CD4-positive, alpha-beta T cell treated with Interleukin-12 subunit alpha and Interleukin-12 subunit beta, for 1 hour (primary cell): ENCODE measurements around the gene PNLDC1.
A peak's percentile ranks its signal among the peaks of the same experiment; 100 is the strongest.
"Not testable (repeated sequence)": the region's sequence is repeated elsewhere in the genome, so short reads cannot be mapped to it uniquely, and the experiment has no call there.

Experiments
- DNase-seq: peaks from one replicate; pipeline ENCODE4 v3.0.0-alpha.2; 2020

Gene PNLDC1

DNA sequence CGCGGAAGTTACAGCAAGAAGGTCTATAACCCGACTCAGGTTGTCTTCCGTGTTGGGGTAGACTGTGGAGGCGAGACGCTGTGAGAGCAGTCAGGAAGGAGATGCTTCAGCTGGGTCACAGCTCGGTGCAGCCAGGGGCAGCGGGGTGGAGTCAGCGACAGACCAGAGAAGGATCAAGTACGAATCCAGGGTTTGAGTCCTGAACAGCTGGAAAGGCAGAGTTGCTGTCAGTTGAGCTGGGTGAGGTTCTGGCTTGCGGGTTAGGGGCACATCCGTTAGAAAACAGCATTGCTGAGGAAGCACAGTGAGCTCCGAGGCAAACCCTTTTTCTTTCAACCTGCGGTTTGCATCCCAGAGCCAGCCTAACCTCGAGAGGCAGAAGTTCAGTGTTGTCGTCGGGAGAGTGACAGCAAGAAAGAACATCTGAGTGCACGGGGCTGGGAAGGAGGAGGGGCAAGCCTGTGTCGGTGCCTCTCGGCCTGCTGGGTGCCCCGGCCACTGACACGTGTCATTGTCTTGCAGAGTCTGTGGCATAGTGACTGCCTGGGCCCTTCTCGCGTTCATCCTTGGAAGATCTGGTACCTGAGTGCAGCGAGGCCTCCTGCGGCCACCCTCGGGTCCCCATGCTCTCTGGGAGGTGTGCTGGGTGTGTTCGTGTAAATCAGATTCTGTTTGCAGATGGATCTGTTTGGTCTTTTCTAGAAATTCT lies 20.0 kb downstream of the PNLDC1 start:
- peak; percentile 42 for DNase-seq

DNA sequence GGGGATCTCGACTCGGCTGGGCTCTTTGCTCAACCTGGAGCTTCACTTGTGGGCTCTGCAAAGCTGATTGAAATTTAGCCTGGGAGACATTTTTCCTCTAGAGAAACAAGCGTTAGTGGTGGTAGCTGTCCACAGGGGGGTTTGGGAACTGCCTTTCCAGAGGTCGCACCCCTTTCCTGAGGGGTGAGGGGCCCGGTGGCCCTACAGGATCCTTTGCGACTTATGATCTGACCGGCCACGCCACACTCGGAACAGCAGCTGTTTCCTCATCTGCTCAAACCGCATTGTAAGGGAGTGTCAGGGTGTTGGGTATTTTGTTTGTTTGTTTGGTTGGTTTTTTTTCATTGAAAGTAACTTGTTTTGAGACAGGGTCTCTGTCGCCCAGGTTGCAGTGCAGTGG lies 21.0 kb downstream of the PNLDC1 start:
- DNase-seq: no peak

DNA sequence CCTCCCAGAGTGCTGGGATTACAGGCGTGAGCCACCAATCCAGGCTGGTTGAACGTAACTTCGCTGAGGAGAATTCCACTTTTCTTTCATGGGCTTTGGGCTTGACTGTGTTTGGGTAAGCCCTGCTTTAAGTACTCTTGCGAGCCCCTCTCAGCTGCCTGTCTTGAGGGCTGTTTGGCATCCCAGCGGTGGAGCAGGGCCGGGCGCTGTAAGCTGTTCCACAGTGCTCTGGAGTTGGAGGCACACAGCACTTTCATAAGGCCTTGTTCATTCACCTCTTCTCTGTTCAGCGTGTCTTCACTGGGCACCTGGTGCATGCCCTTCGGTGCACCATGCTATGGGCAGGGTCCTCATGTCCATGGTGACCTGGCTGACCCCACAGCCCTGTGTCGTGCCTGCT lies 21.6 kb downstream of the PNLDC1 start:
- DNase-seq: no peak

DNA sequence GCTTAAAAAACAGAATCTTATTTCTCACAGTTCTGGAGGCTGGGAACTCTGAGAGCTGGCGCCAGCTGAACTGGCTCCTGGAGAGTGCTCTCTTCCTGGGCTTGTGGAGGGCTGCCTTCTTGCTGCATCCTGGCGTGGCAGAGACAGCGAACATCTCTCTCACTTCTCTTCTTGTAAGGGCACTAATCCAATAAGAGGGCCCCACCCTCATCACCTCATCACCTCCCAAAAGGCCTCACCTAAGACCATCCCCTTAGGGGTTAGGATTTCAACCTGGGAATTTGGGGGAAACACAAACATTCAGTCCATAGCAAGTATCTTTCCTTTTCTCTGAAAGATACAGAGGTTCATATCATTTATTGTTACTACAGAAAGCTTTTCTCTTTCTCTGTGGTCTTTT lies 23.9 kb downstream of the PNLDC1 start:
- no peak for DNase-seq

DNA sequence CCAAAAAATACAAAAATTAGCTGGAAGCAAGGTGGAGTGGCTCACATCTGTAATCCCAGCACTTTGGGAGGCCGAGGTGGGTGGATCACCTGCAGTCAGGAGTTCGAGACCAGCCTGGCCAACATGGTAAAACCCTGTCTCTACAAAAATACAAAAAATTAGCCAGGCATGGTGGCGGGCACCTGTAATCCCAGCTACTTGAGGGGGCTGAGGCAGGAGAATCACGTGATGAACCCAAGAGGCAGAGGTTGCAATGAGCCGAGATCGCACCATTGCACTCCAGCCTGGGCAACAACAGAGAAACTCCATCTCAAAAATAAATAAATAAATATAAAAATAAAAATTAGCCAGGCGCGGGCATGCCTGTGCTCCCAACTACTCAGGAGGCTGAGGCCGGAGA lies 24.6 kb downstream of the PNLDC1 start:
- DNase-seq: not testable (repeated sequence)

DNA sequence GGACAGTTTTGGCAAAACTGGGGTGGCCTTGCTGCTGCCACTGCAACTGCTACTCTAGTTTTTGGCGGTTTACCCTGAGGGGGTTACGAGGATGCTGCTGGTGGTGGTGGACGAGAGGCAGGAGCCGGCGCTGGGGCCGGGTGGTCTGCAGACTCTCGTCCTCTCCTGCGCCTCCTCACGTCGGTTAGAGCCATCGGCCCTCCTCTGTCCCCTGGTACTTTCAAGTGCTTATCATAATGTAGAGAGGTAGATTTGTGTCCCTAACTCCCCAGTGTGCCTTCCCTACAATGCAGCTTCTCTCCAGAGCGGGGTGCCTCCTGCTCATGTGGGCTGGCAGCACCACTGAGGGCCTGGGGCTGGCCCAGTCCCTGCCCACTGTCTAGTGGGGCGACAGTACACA lies 25.9 kb downstream of the PNLDC1 start:
- DNase-seq: no peak

DNA sequence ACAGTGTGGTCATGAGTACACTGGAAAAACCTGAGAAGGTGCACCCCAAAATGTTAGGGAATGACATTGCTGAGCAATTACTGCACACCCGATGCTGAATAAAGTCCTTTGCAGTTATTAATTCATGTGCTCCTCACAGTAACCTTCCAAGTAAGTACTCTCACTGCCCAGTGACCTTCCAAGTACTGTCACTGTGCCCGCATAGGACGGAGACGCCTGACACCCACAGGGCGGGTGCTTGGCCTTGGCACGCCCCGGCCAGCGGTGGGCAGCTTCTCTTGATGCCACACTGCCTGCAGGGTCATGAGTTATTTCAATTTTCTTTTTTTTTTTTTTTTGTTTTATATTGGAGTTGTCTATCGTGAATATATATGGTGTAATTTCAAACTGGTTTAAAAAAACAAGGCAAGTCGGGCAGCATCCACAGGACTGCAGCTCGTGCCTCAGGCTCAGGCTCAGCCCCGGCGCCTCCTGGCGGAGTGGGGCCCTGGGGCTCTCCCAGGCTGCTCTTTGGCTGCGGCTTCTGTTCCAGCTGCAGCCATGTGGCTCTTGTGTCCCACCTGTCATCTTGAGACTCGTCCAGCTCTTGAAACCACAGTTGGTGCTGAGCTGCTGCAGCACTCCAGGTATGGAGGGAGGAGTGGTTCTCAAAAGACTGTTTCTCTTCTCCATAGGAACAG lies 27.0 kb downstream of the PNLDC1 start:
- DNase-seq: no peak

DNA sequence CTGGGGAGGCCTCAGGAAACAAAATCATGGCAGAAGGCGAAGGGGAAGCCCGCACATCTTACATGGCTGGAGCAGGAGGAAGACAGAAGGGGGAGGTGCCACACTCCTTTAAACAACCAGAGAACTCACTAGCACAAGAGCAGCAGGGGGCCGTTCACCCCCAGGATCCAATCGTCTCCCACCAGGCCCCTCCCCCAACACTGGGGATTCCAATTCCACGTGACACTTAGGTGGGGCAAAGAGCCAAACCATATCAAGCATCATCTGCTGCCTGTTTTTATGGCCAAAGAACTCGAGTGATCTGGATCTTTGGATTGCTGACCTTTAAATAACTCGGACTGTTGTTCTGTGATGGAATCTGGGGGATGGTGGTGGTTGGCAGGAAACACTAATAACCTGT lies 28.0 kb downstream of the PNLDC1 start:
- no peak for DNase-seq

DNA sequence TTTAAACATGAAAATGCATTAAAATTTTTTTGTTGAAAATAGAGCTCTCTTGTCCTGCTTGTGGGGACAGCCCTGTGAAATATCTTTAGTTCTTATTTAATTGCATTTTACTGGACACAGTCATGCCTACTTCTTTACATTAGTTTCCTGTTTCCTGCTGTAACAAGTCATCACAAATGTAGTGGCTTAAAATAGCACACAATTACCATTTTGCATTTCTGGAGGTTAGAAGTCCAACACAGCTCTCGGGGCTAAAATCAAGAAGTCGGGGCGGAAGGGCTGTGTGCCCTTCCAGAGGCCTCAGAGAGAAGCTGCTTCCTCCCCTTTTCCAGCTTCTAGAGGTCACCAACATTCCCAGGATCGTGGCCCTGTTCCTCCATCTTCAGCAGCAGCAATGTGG lies 29.4 kb downstream of the PNLDC1 start:
- DNase-seq: no peak

DNA sequence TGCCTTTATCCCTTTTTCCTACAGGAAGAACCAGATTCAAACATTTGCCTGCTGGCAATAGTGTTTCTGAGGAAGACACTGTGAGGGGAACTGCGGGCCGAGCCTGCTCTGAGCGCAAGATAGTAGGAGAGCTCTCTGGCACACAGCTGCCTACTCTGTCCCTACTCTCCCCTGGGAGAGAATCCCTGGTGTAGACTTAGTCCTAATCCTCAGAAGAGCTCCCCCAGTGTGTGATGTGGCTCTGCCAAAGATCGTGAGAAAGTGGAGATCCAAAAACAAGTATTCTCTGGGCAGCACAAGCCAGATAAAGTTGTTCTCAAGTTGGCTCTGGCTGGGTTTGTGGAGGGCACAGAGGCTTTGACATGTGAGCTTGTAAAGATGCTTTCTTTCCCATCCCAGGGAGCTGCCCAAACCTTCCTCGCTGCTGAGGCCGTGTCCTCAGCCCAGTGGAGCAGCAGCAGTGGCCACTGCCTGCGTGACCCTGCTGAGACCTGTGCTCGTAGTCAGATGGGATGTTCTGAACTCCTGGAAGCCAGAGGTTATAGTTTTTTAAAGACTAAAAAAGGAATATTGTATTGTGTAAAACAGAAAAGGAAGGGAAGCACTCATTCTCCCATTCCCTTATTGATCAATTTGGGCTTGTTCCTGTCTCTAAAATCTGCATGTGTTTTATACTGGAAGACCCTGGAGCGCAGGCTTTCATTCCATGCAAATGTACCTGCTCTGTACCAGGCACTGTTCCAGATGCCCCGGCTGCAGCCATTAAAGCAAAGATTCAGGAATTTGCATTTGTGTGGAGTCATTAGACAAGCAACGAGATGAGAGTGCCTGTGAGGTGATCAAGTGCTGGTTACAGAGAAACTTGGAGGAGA lies 30.7 kb downstream of the PNLDC1 start:
- no peak for DNase-seq

DNA sequence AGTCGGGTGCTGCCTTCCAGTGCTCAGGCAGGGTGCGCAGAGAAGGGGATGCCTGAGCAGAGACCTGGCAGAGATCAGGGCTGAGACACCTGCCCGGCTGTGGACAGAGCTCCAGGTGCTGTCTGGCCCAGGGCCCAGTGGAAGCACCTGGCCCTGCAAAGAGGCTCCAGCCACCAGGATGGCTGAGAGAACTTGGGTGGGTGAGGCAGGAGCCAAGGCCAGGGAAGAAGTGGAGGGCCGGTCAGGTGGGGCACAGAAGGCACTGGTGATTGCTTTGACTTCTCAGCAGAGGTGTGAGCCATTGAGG lies 31.2 kb downstream of the PNLDC1 start:
- DNase-seq: no peak

DNA sequence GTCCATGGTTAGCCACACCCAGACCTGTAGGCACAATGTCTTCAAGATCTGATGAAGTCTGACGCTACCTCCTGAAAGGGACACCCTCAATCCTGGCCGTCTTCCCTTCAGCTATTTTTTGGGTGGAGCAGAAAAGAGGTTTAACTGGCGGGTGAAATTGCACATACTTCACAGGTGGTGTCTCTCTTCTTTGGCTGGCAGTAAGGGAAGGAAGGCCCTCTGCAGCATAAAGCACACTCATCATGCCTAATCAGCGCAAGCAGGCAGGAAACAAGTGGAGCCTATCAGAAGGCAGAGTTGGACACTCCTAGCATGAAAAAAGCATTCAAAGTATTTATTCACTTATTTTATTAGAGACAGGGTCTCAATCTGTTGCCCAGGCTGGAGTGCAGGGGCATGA lies 32.9 kb downstream of the PNLDC1 start:
- no peak for DNase-seq

DNA sequence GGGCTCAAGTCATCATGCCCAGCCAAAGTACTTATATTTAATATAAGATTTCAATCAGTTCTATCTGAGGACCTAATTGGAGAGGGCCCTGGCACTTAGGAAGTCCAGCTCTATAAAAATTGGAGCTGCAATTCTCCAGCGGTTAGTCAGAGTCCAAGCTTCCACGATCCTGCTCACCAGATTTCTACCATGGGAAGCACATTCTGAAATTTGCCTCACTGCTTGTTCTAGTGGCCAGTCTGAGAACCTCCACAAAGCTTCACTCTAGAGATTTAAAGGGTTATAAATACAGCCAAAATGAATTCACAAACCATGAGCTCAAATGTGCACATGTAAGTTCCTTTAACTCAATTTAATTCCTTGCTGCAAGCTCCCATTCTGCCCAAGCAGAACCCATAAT lies 33.5 kb downstream of the PNLDC1 start:
- DNase-seq: no peak

DNA sequence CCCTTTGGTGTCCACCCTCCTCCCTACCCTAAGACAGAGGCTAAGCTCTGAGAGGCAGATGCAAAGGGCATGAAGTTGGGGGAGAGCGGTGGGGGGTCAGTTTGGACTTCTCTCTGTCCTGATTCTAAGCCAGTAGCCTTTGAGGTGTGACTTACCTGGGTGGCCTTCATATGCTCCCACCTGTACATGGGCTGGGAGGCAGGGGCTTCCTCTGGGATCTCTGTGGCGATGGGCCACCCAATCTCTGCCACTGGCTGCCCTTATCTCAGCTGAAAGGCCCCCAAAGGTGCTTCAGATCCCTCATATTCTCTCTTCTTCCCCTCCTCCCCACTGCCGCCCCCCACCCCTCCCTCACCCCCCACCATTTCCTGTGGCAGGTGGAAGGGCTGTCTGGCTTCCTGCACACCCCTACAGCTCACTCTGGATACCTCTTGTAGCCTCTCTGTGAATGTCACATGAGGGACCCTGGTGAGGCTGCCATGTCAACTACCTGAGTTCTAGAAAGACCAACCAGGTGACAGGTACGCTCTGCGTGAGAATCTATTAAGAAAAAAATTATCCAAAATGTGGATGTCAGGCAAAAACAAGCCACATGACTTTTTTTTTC lies 34.0 kb downstream of the PNLDC1 start:
- DNase-seq: no peak

DNA sequence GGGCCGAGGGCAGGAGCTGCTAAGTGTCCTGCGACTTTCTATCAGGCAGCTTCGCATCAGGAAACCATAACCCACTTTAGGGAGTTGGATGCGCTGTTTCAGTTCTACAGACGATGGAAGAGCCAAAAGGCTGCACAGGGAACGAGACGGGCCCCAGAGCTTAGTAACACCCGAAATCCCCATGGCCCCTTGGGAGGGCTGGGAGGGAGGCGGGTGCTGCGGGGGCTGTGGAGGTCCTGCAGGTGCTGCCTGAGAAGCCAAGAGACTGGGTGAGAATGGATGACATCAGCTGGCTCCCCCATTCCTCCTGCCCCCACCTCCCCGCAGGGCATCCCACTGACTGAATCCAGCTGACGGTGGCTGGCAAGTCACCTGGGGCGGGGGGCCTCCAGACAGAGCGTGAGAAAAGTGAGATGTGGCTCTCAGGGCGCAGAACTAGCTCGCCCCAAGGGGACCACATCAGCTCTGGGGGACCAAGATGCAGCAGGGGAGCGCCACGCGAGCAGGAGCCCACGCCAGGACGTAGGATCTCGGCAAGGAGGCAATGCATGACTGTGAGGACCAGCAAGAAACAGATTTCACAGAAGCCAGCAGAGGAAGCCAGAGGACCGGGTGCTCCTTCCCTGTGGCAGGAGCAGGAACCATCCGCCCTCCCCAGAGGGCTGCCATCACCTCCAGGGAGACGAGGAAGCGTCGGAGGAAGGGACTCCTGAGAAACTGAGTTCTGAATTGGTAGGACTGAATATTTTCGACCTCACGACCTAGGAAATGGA lies 36.8 kb downstream of the PNLDC1 start:
- DNase-seq: no peak

DNA sequence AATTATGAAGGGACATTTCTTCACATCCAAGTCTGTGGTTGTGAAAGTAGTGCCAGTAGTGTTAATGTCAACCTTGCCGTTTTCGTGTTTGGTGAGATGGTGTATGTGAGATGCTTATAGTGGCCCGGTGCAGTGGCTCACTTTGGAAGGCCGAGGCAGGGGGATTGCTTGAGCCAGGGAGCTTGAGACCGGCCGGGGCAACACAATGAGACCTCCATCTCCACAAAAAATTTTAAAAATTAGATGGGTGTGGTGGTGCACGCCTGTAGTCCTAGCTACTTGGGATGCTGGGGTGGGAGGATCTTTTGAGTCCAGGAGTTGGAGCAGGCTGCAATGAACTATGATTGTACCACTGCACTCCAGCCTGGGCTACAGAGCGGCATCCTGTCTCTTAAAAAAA lies 37.4 kb downstream of the PNLDC1 start:
- no peak for DNase-seq

DNA sequence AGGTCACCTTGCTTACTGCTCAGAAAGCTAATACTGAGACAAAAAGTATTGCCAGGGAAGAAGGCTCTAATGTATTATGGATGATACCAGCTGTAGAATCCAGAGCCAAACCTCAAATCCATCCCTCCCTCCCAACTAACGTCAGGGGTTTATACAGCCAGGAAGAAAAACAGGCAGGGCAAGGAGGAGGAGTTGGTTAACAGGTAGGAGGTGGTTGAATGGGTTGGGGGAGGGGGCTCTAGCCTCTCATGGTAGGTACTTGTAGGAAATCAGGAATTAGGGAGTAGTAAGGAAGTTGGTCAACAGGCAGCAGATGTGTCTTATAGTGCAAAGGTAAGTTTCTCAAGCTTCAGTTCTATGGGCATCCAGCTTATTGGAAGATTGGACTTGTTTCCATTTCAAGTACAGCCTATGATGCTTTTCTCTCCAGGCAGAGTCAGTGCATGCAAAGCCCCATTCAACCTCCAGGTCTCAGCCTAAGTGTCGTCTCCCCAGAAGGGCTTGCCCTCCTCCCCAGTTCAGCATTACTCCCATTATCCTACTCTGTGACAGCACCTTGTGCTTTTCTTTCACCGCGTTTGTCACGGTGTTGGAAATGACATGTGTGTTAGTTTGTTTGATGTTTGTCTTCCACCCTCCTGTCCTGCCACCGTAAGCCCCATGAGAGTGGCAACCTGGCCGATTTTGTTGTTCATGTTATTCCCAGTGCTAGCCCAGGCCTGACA lies 38.1 kb downstream of the PNLDC1 start:
- no peak for DNase-seq

DNA sequence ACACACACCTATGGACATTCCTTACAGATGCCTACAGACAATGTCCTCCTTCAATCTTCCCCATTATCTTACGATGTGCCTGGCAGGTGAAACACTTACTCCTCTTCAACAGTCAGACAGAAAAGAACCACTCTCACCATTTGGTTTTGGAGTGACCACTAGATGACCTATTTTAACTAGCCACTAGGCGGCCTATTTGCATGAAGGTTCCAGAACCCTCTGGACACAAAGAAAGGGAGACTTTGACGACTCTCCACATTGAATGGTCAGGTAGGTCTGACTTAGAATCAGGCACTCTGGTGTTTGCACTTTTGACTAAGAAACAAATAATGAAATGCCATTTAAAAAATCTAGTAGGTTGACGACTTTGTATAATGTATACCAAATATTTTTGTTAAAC lies 42.0 kb downstream of the PNLDC1 start:
- DNase-seq: no peak

DNA sequence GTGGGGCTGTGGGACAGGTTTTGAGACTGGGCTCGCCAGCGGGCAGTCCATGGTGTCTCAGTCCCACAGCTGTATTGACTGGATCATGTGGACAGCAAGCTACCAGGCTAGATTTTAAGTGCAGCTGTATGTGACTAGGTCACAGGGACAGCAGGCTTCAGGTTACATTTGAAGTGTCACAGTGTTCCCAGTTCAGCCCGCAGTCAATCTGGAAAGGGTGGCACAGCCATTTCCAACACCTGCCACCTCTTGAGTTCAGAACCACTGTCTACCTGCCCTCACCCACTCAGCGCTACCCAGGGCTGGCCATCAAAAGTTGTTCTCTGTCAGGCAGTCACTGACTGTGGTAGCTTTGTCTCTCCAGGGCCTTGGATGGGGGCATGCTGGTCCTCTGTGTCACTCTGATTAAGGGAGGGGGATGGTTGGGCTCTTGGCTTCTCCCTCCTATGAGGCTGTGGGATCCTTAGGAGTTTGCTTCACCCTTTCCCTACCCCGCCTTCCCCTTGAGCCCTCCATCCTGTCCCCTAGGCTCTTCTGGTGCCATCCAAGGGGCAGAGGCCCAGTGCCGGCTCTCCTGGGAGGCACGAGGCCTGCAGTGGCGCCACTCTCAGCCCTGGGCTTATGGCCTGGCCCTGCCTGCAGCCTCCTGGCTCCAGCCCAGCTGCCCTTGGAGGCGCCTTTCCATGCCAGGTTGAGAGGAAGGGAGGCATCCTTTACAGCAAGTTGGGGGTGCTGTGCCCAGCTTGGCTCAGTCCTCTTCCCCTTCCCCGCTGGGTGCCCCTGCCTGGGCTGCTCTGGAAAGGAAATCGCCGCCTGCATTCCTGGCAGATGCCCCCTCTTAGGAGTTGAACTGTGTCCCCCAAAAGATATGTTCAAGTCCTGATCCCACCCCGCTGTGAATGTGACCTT lies 44.9 kb downstream of the PNLDC1 start:
- no peak for DNase-seq

DNA sequence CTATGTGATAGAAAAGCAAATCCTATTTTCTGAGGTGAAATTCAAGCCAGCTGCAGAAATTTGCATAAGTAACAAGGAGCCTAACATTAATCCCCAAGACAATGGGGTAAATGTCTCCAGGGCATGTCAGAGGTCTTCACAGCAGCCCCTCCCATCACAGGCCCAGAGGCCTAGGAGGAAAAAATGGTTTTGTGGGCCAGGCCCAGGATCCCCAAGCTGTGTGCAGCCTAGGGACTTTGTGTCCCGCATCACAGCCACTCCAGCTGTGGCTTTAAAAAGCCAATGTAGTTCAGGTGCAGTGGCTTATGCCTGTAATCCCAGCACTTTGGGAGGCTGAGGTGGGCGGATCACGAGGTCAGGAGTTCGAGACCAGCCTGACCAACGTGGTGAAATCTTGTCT lies 48.5 kb downstream of the PNLDC1 start:
- not testable (repeated sequence) for DNase-seq

DNA sequence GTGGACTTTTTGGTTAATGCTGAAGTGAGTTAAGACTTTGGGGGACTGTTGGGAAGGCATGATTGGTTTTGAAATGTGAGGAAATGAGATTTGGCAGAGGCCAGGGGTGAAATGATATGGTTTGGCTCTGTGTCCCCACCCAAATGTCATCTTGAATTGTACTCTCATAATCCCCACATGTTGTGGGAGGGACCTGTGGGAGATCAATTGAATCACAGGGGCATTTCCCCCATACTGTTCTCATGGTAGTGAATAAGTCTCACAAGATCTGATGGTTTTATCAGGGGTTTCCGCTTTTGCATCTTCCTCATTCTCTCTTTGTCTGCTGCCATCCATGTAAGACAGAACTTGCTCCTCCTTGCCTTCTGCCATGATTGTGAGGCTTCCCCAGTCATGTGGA lies 49.8 kb downstream of the PNLDC1 start:
- DNase-seq: not testable (repeated sequence)
